ENCODE data around the gene NHLH2.

GRCh38 chr1:115814685-115815398 lies 26.1 kb downstream of the NHLH2 start:
- TF ChIP-seq, protein P1, sequence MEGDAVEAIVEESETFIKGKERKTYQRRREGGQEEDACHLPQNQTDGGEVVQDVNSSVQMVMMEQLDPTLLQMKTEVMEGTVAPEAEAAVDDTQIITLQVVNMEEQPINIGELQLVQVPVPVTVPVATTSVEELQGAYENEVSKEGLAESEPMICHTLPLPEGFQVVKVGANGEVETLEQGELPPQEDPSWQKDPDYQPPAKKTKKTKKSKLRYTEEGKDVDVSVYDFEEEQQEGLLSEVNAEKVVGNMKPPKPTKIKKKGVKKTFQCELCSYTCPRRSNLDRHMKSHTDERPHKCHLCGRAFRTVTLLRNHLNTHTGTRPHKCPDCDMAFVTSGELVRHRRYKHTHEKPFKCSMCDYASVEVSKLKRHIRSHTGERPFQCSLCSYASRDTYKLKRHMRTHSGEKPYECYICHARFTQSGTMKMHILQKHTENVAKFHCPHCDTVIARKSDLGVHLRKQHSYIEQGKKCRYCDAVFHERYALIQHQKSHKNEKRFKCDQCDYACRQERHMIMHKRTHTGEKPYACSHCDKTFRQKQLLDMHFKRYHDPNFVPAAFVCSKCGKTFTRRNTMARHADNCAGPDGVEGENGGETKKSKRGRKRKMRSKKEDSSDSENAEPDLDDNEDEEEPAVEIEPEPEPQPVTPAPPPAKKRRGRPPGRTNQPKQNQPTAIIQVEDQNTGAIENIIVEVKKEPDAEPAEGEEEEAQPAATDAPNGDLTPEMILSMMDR (IDR thresholded peaks at IDR 0.05), result no peak
- TF ChIP-seq EZH2 (IDR thresholded peaks at IDR 0.05; ENCODE audit: borderline replicate concordance, insufficient read depth, low read depth, low read length, poor library complexity, severe bottlenecking), result no peak
